HepG2 (cell line): Measurements from ENCODE around the gene STK32B. TPM values are rescaled to one million over a fixed set of nuclear protein-coding genes. Genes with fewer than 3 reads are reported as not detected.

ENCODE experiments used
- ATAC-seq: fragments of 200-7000 bp; cut with Tn5 transposase; 3 replicates; pipeline ENCODE4 v1.9.1; 2020; ENCODE audit warnings: mild to moderate bottlenecking, moderate library complexity
- BruUV-seq: library from RNA; stranded (reverse); fragments of 400-500 nt; replicated peaks from 2 replicates; lab custom pipeline; 2021; lab: Mats Ljungman, UMichigan
- CTCF ChIA-PET: fragments of 300-600 bp; formaldehyde crosslinking; extraction: SDS; loops from one replicate; lab custom pipeline; 2021; ENCODE audit warnings: low total read pairs, inconsistent platforms, low intra/inter-chr PET ratio; lab: Yijun Ruan, JAX
- POLR2A ChIA-PET: fragments of 350-600 bp; sonication (Branson Sonifier 250); formaldehyde crosslinking; loops from one replicate; lab custom pipeline; 2020; ENCODE audit warnings: antibody characterized with exemption, inconsistent platforms; lab: Yijun Ruan, JAX
- DNase-seq: peaks from one replicate; pipeline ENCODE4 v3.0.0-alpha.2; 2015; ENCODE audit warnings: low spot score
- FAIRE-seq: peaks from 3 replicates; lab custom pipeline; 2011; peaks lifted over from hg19 to GRCh38; lab: Jason Lieb, UNC
- H2AFZ ChIP-seq: one replicate; pipeline ENCODE4 v1.6.1; 2011; ENCODE audit warnings: low read length, inconsistent platforms
- H3K27ac ChIP-seq: fragments of 300-600 bp; 3 replicates; pipeline ENCODE4 v1.8.0; 2011; ENCODE audit warnings: mixed run types, mild to moderate bottlenecking, mixed read lengths, low read length, inconsistent platforms; ENCODE audit not compliant: insufficient read depth; ENCODE audit errors: extremely low read length
- H3K27me3 ChIP-seq, 2 experiments: fragments of 200-600 bp in 1 of 2; 2 replicates in 1 of 2; 3 replicates in 1 of 2; pipeline versions ENCODE4 v1.6.0 to v1.8.0; 2011; ENCODE audit warnings: low read length in 2 of 2, mild to moderate bottlenecking in 2 of 2, moderate library complexity in 2 of 2, inconsistent platforms in 1 of 2; ENCODE audit not compliant: insufficient read depth in 2 of 2, control insufficient read depth in 1 of 2
- H3K36me3 ChIP-seq, 2 experiments: fragments of 200-600 bp in 1 of 2; replicated peaks in 1 of 2; 2 replicates in 1 of 2; 3 replicates in 1 of 2; pipeline versions ENCODE4 v1.5.1 to v1.8.0; 2011; ENCODE audit warnings: low read length in 2 of 2, inconsistent platforms in 1 of 2; ENCODE audit not compliant: insufficient read depth in 2 of 2, control insufficient read depth in 1 of 2
- H3K4me1 ChIP-seq: 2 replicates; pipeline ENCODE4 v1.5.1; 2012; ENCODE audit warnings: low read length, inconsistent platforms; ENCODE audit not compliant: insufficient read depth
- H3K4me2 ChIP-seq: 2 replicates; pipeline ENCODE4 v1.6.0; 2011; ENCODE audit warnings: low read depth, low read length, inconsistent platforms
- H3K4me3 ChIP-seq, 3 experiments: fragments of 200-600 bp in 1 of 3; sonication (generic), shearing (Covaris generic) in 1 of 3; replicated peaks in 1 of 3; 2 replicates each; pipeline ENCODE4 v1.5.1; 2011 to 2016; ENCODE audit warnings: low read length in 3 of 3, inconsistent platforms in 2 of 3, low read depth in 2 of 3, mild to moderate bottlenecking in 2 of 3, control low read depth in 1 of 3, mixed read lengths in 1 of 3; ENCODE audit not compliant: insufficient read depth in 1 of 3
- H3K79me2 ChIP-seq: one replicate; pipeline ENCODE4 v1.6.1; 2011; ENCODE audit warnings: low read length, inconsistent platforms; ENCODE audit not compliant: insufficient read depth
- H3K9ac ChIP-seq: 2 replicates; pipeline ENCODE4 v1.6.0; 2011; ENCODE audit warnings: mild to moderate bottlenecking, low read depth, low read length, inconsistent platforms; ENCODE audit not compliant: insufficient read depth
- H3K9me3 ChIP-seq: 2 replicates; pipeline ENCODE4 v1.5.1; 2012; ENCODE audit warnings: mild to moderate bottlenecking, low read length
- H4K20me1 ChIP-seq: 2 replicates; pipeline ENCODE4 v1.6.0; 2011; ENCODE audit warnings: inconsistent platforms, mild to moderate bottlenecking, low read length, moderate library complexity; ENCODE audit not compliant: insufficient read depth
- ATF5 ChIP-seq: sonication (generic); formaldehyde crosslinking; IDR thresholded peaks from 2 replicates; pipeline ENCODE4 v1.4.0; 2020; ENCODE audit warnings: mild to moderate bottlenecking, low read depth, missing genetic modification reagents
- SAP130 ChIP-seq: IDR thresholded peaks from 2 replicates; pipeline ENCODE4 v1.6.1; 2016; ENCODE audit warnings: low read depth
- SMAD3 ChIP-seq: sonication (generic); formaldehyde crosslinking; IDR thresholded peaks from 2 replicates; pipeline ENCODE4 v1.4.0; 2020; ENCODE audit warnings: missing genetic modification reagents
- SSRP1 ChIP-seq: IDR thresholded peaks from 2 replicates; pipeline ENCODE4 v1.6.1; 2016; ENCODE audit warnings: control low read depth
- ZBTB20 ChIP-seq: sonication (generic); formaldehyde crosslinking; IDR thresholded peaks from 2 replicates; pipeline ENCODE4 v1.8.1; 2023; ENCODE audit warnings: missing genetic modification reagents, low read depth, mild to moderate bottlenecking, borderline replicate concordance
- ZNF18 ChIP-seq: sonication (generic); formaldehyde crosslinking; IDR thresholded peaks from 2 replicates; pipeline ENCODE4 v1.8.0; 2022; ENCODE audit warnings: mild to moderate bottlenecking, missing genetic modification reagents; ENCODE audit not compliant: insufficient replicate concordance
- ZNF781 ChIP-seq: sonication (generic); formaldehyde crosslinking; IDR thresholded peaks from 2 replicates; pipeline ENCODE4 v1.5.1; 2020; ENCODE audit warnings: borderline replicate concordance, mild to moderate bottlenecking, missing genetic modification reagents; ENCODE audit errors: not compliant biosample characterization
- ZSCAN9 ChIP-seq: IDR thresholded peaks from 2 replicates; pipeline ENCODE4 v1.6.1; 2016; ENCODE audit warnings: borderline replicate concordance
- WGBS: methylation state at CpG from one replicate; pipeline ENCODE4 v1.1.6; 2017; ENCODE audit warnings: low lambda C conversion rate; 5-methylcytosine and 5-hydroxymethylcytosine counted together
- in situ Hi-C: cut with HindIII; loops from 2 replicates; pipeline ENCODE4 v1.10.0; 2017; ENCODE audit warnings: low pct_unique_long_range_greater_than_20kb; ENCODE audit not compliant: extremely low pct_ligation_motif_present
- intact Hi-C: fragments of 100-400 bp; cut with micrococcal nuclease; formaldehyde crosslinking; loops from one replicate; pipeline ENCODE4 v1.10.0; 2022; ENCODE audit not compliant: unreplicated experiment
- polyA plus RNA-seq, 8 experiments: library from polyadenylated mRNA; depleted of rRNA in 3 of 8; stranded (reverse) in 7 of 8; unstranded in 1 of 8; fragments of >200 nt; fragmentation: Illumina TruSeq in 4 of 8; extraction: Trizol in 4 of 8; gene quantifications; 2 replicates each; pipeline versions ENCODE4 v1.2.1 to v1.2.3, GENCODE V29; 2011 to 2016; ENCODE audit warnings: low read depth in 4 of 8, missing spikeins in 1 of 8, mixed read lengths in 1 of 8; ENCODE audit not compliant: insufficient read depth in 1 of 8
- total RNA-seq, 5 experiments: library from RNA; depleted of rRNA; stranded (reverse); fragments of >200 nt; fragmentation: Illumina TruSeq; extraction: Trizol; gene quantifications; 2 replicates each; pipeline ENCODE4 v1.2.3, GENCODE V29; 2016; ENCODE audit warnings: low read depth in 1 of 5

STK32B gene
- total and polyA plus RNA-seq, 2 of the 13 experiments (the other 11 are each of a cell fraction or from before 2014, with no cell fraction given), result not detected

- TF ChIP-seq ZNF781 (CRISPR knock-in tag) (no peak), SMAD3 (CRISPR knock-in tag) (no peak)
These were observed 358.8 kb downstream of the STK32B start (continued) for GRCh38 chr4:5409972-5410618.

- H3K36me3 ChIP-seq, result no peaks in the 10 kb centered on the region
- no peak overlapping the region for H2AFZ ChIP-seq
- no peak overlapping the region for H3K4me2 ChIP-seq
- no peak overlapping the region for H3K27ac ChIP-seq
- WGBS, result 0% methylated on average over 4 of the region's 4 CpGs
- no peak overlapping the region for H3K9ac ChIP-seq
- in situ Hi-C loops, result no loop called here
- H3K4me3 ChIP-seq, result no peak overlapping the region
- CTCF ChIA-PET, result no interaction called here
- no peaks in the 10 kb centered on the region; a peak in 2 of 5 replicates for H3K27me3 ChIP-seq
- H3K4me1 ChIP-seq, result no peaks in the 10 kb centered on the region
- DNase-seq, result no peak
- POLR2A ChIA-PET, result no interaction called here
- no peaks in the 10 kb centered on the region for H3K79me2 ChIP-seq
- BruUV-seq, result no TSS peak
- TF ChIP-seq ZBTB20 (CRISPR knock-in tag) (no peak), SAP130 (CRISPR knock-in tag) (no peak), ZSCAN9 (no peak), ZNF18 (CRISPR knock-in tag) (no peak), SSRP1 (CRISPR knock-in tag) (no peak), ATF5 (no peak)
- peaks cover 7% of the 10 kb centered on the region for H3K9me3 ChIP-seq
- no peaks in the 10 kb centered on the region for H4K20me1 ChIP-seq
- no peak for ATAC-seq
- no peak for FAIRE-seq
- intact Hi-C loops, result no loop called here
These were observed 361.0 kb downstream of the STK32B start for GRCh38 chr4:5412296-5412695.
